Uterus (tissue), 2 donors: ENCODE data around the gene MINDY1.

Experiments
- POLR2A ChIP-seq, 2 donors: fragments of 450-650 bp; IDR thresholded peaks; one replicate each; pipeline ENCODE4 v1.6.1; 2016; ENCODE audit warnings: antibody characterized with exemption in 2 of 2, mild to moderate bottlenecking in 1 of 2, moderate library complexity in 1 of 2
- TF ChIP-seq, protein P1 (sequence below), 4 experiments: fragments of 200-600 bp in 2 of 4; fragments of 450-650 bp in 2 of 4; sonication (generic) in 2 of 4; IDR thresholded peaks; one replicate each; pipeline ENCODE4 v1.5.1; 2016 to 2019; ENCODE audit warnings: antibody characterized with exemption in 4 of 4, mild to moderate bottlenecking in 2 of 4, moderate library complexity in 1 of 4

DNA sequence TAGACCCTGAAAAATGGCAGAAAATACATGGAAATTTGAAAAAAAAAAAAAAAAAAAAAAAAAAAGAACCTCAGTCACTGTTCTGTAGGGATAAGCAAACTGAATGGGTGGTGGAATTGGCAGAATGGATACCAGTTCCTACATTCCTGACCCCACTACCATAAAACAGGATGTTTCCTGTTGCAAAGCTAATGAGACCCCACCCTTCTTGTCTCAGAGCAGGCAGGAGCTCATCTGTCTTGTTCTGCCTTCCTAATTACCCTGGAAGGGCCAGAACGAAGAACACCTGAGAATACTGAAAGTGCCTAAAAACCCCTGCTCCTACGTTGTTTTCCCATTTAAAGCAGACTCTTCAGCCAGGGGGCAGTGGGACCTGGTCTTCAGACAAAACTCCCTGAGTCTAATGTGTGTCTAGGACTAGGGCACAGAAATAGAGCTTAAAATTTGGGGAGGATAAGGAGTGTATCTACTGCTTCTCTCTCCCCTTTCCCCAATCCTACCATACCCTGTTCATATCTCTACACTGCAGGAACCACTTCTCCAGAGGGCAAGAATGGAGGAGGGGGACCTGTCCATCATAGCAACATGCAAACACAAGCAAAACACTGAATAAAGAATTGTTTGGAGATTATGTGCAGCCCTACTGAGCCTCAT, 44.8 kb upstream of the MINDY1 start:
- TF ChIP-seq, protein P1, sequence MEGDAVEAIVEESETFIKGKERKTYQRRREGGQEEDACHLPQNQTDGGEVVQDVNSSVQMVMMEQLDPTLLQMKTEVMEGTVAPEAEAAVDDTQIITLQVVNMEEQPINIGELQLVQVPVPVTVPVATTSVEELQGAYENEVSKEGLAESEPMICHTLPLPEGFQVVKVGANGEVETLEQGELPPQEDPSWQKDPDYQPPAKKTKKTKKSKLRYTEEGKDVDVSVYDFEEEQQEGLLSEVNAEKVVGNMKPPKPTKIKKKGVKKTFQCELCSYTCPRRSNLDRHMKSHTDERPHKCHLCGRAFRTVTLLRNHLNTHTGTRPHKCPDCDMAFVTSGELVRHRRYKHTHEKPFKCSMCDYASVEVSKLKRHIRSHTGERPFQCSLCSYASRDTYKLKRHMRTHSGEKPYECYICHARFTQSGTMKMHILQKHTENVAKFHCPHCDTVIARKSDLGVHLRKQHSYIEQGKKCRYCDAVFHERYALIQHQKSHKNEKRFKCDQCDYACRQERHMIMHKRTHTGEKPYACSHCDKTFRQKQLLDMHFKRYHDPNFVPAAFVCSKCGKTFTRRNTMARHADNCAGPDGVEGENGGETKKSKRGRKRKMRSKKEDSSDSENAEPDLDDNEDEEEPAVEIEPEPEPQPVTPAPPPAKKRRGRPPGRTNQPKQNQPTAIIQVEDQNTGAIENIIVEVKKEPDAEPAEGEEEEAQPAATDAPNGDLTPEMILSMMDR (IDR thresholded peaks at IDR 0.05): no peak
- no peak for TF ChIP-seq POLR2A (IDR thresholded peaks at IDR 0.05)
